K562 (cell line): Measurements from ENCODE around the gene DYNLT3. TPM values are rescaled to one million over a fixed set of nuclear protein-coding genes. Genes with fewer than 3 reads are reported as not detected.
A peak's percentile ranks its signal among the peaks of the same experiment; 100 is the strongest.

Experiments used
- BHLHE40 ChIP-seq: IDR thresholded peaks from 2 replicates; pipeline ENCODE4 v1.6.1; 2011; ENCODE audit warnings: low read length, improper control_type of control experiment
- BRF1 ChIP-seq: IDR thresholded peaks from 3 replicates; pipeline ENCODE4 v1.6.1; 2011; ENCODE audit warnings: borderline replicate concordance, mild to moderate bottlenecking; ENCODE audit not compliant: insufficient read length; ENCODE audit errors: extremely low read depth
- CHD1 ChIP-seq: fragments of 200-600 bp; sonication (generic); IDR thresholded peaks from one replicate; pipeline ENCODE4 v1.6.1; 2012; ENCODE audit warnings: mild to moderate bottlenecking, moderate library complexity, low read length, inconsistent platforms
- EWSR1 ChIP-seq: fragments of 450-650 bp; IDR thresholded peaks from 2 replicates; pipeline ENCODE4 v1.6.1; 2018; ENCODE audit warnings: borderline replicate concordance, mild to moderate bottlenecking, low read depth, moderate library complexity; ENCODE audit not compliant: partially characterized antibody
- HOXB6 ChIP-seq: fragments of 250-450 bp; sonication (Bioruptor Pico); IDR thresholded peaks from 2 replicates; pipeline ENCODE4 v1.5.1; 2022; ENCODE audit warnings: mild to moderate bottlenecking, borderline replicate concordance
- MAFK ChIP-seq: IDR thresholded peaks from 2 replicates; pipeline ENCODE4 v1.6.1; 2011; ENCODE audit warnings: low read length, improper control_type of control experiment
- MBD2 ChIP-seq: sonication (generic); IDR thresholded peaks from 2 replicates; pipeline ENCODE4 v1.6.1; 2016; ENCODE audit warnings: low read depth, borderline replicate concordance
- MNT ChIP-seq, 2 experiments: fragments of 450-650 bp; conservative IDR thresholded peaks; 2 replicates each; pipeline ENCODE4 v1.6.1; 2017; ENCODE audit warnings: mild to moderate bottlenecking in 2 of 2, moderate library complexity in 2 of 2
- NFIC ChIP-seq: fragments of 450-650 bp; IDR thresholded peaks from 2 replicates; pipeline ENCODE4 v1.6.1; 2017; ENCODE audit warnings: mild to moderate bottlenecking, inconsistent platforms
- PHTF2 ChIP-seq: fragments of 250-450 bp; sonication (Bioruptor Pico); IDR thresholded peaks from 2 replicates; pipeline ENCODE4 v1.5.0; 2021; ENCODE audit warnings: mild to moderate bottlenecking
- PTRF ChIP-seq: fragments of 450-650 bp; IDR thresholded peaks from 2 replicates; pipeline ENCODE4 v1.6.1; 2016; ENCODE audit warnings: mild to moderate bottlenecking, missing genetic modification characterization, missing compliant biosample characterization
- PYGO2 ChIP-seq: fragments of 450-650 bp; IDR thresholded peaks from 2 replicates; pipeline ENCODE4 v1.6.1; 2016; ENCODE audit warnings: mild to moderate bottlenecking, missing genetic modification characterization, moderate library complexity, missing compliant biosample characterization
- TAL1 ChIP-seq: fragments of 450-650 bp; IDR thresholded peaks from 2 replicates; pipeline ENCODE4 v1.6.1; 2016; ENCODE audit warnings: mild to moderate bottlenecking
- TFAP4 ChIP-seq: sonication (generic); formaldehyde crosslinking; IDR thresholded peaks from 2 replicates; pipeline ENCODE4 v1.8.0; 2022; ENCODE audit warnings: missing genetic modification reagents, mild to moderate bottlenecking, moderate library complexity, borderline replicate concordance
- ZBTB11 ChIP-seq, 3 experiments: fragments of 200-800 bp in 1 of 3; fragments of 250-450 bp in 1 of 3; fragments of 450-650 bp in 1 of 3; sonication (Bioruptor Pico) in 1 of 3; sonication (Bioruptor generic) in 1 of 3; formaldehyde crosslinking in 1 of 3; IDR thresholded peaks; 2 replicates each; pipeline versions ENCODE4 v1.6.1 to v1.8.0; 2016 to 2022; ENCODE audit warnings: mild to moderate bottlenecking in 2 of 3, missing genetic modification characterization in 2 of 3, missing compliant biosample characterization in 1 of 3, moderate library complexity in 1 of 3
- ZBTB49 ChIP-seq: sonication (generic); formaldehyde crosslinking; IDR thresholded peaks from 2 replicates; pipeline ENCODE4 v1.8.0; 2022; ENCODE audit warnings: missing genetic modification reagents, mild to moderate bottlenecking, borderline replicate concordance
- ZNF282 ChIP-seq: sonication (generic); formaldehyde crosslinking; IDR thresholded peaks from 2 replicates; pipeline ENCODE4 v1.8.1; 2023; ENCODE audit warnings: missing genetic modification reagents
- ZNF324 ChIP-seq: fragments of 250-450 bp; sonication (Bioruptor Pico); IDR thresholded peaks from 2 replicates; pipeline ENCODE4 v1.4.0; 2020; ENCODE audit warnings: mild to moderate bottlenecking
- ZNF551 ChIP-seq: fragments of 250-450 bp; sonication (Bioruptor Pico); IDR thresholded peaks from 2 replicates; pipeline ENCODE4 v1.5.0; 2021; ENCODE audit warnings: mild to moderate bottlenecking, moderate library complexity
- ZNF586 ChIP-seq: fragments of 450-650 bp; formaldehyde crosslinking; conservative IDR thresholded peaks from 2 replicates; pipeline ENCODE4 v1.4.0; 2020; ENCODE audit warnings: mild to moderate bottlenecking, moderate library complexity
- polyA plus RNA-seq, 8 experiments: library from polyadenylated mRNA; depleted of rRNA in 4 of 8; stranded (reverse) in 5 of 8; unstranded in 3 of 8; fragments of >200 nt; fragmentation: Nextera tagmentation in 2 of 8; fragmentation: Illumina TruSeq in 1 of 8; extraction: Ambion mirVana in 2 of 8; extraction: Trizol in 1 of 8; gene quantifications; 2 replicates each; pipeline versions ENCODE4 v1.2.1 to v1.2.3, GENCODE V29; 2011 to 2014; ENCODE audit warnings: inconsistent platforms in 1 of 8, missing spikeins in 1 of 8
- total RNA-seq, 7 experiments: library from RNA; depleted of rRNA in 6 of 7; stranded (reverse); fragments of >200 nt in 6 of 7; fragmentation: Illumina TruSeq in 2 of 7; extraction: Trizol in 2 of 7; gene quantifications; 2 replicates each; pipeline versions ENCODE4 v1.2.1 to v1.2.3, GENCODE V29; 2011 to 2021; ENCODE audit warnings: low replicate concordance in 1 of 7

Gene DYNLT3
- total and polyA plus RNA-seq, 9 of the 15 experiments (the other 6 are each of a cell fraction or from before 2014, with no cell fraction given), result 4.5 to 17.5 (median 8.3) TPM

GRCh38 chrX:37871626-37872302, 24.4 kb upstream of the DYNLT3 start (continued):
- no peak for TF ChIP-seq ZBTB49 (CRISPR knock-in tag)
- TF ChIP-seq MAFK, result peak; percentile 57; the same call in 1 of the 2 replicates
- TF ChIP-seq ZBTB11 (CRISPR knock-in tag; IDR thresholded peaks at IDR 0.05), result 0 out of 6 replicates have a peak, but pooled peaks of 1 of the 3 experiments have one; percentile 31
- TF ChIP-seq BHLHE40, result no peak
- no peak for TF ChIP-seq ZNF586 (CRISPR knock-in tag)
- TF ChIP-seq HOXB6 (CRISPR knock-in tag), result no peak
- TF ChIP-seq TFAP4 (CRISPR knock-in tag), result peak; percentile 99
- TF ChIP-seq NFIC, result peak; percentile 70
- no peak for TF ChIP-seq ZNF324
- TF ChIP-seq MNT (conservative IDR thresholded peaks at IDR 0.05), result no peak
- no peak for TF ChIP-seq CHD1
- TF ChIP-seq BRF1, result no peak
- peak; percentile 66; the same call in 1 of the 2 replicates for TF ChIP-seq MBD2
- no peak for TF ChIP-seq ZNF282
- peak; percentile 72 for TF ChIP-seq TAL1
- no peak for TF ChIP-seq PYGO2 (tag)
- TF ChIP-seq ZNF551 (CRISPR knock-in tag), result no peak
- no peak for TF ChIP-seq PHTF2
- no peak for TF ChIP-seq EWSR1
- no peak for TF ChIP-seq PTRF (tag)
